Measurements from ENCODE around the gene ZSWIM6.
A peak's percentile ranks its signal among the peaks of the same experiment; 100 is the strongest.
"Not testable (repeated sequence)": the region's sequence is repeated elsewhere in the genome, so short reads cannot be mapped to it uniquely, and the experiment has no call there.

Gene ZSWIM6

DNA sequence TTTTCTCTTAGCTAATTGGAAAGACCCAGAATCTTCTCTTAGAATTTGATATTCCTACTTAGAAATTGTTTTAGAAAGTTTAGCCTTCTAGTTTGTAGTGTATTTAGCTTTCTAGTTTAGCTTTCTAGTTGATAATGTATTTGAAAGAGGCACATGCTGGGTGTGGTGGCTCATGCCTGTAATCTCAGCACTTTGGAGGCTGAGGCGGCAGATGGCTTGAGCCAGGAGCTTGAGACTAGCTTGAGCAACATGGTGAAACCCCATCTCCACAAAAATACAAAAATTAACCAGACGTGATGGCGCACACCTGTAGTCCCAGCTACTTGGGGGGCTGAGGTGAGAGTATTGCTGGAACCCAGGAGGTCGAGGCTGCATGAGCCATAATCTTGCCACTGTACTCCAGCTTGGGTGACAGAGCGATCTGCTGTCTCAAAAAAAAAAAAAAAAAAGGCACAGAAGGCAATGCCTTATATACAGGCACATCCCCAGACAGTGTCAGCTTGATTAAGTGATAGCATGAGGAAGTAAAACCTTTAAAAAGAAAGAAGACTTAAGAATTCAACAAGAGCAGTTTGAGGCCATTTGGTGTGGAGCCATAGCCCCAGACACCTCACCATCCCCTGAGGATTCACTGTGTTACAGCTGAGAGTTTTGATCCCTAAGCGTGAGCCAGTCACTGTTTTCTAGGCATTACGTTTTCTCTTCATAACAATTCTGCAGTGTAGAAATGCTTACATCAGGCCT, 34.6 kb downstream of the ZSWIM6 start:
- no peak for DNase-seq

DNA sequence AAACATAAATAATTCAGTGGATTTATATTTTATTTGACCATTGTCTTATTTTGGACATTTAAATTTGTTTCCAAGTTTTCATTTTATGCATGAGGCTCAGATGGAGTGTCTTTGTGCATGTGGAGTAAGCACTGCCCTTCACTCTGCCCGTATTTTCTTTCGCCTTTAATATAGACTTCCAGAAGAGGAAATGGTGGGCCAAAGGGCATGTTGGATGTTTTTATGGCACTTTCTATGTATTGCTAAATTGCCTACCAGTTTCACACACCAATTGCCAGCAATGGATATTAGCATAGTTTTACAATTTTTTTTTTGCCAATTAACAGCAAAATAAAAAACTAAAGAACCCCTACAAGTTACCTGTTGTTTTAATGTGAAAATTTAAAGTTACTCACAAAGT, 38.4 kb downstream of the ZSWIM6 start:
- DNase-seq: no peak

GRCh38 chr5:61371474-61371873, 39.4 kb downstream of the ZSWIM6 start:
- DNase-seq: no peak

DNA sequence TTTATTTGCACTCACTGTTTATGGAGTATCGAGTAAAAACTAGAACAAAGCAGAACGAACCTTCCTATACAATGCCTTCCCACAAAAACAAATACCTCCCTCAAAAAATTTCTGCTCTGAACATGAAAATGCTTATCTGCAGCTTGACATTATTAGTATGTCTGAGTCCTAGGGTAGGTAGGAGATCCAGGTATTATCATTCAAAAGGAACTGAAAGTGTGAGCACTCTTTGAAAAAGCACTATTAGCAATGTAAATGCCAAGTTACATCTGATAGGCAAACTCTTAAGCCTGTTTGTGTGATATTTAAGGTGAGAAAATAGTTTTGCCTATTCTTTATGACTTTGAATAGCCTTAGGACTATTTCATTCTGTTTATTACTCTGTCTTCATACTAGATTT, 47.6 kb downstream of the ZSWIM6 start:
- DNase-seq: no peak

GRCh38 chr5:61381968-61382367, 49.9 kb downstream of the ZSWIM6 start:
- DNase-seq: no peak

- DNase-seq: no peak
Observed at GRCh38 chr5:61385627-61386026, 53.6 kb downstream of the ZSWIM6 start.

- no peak for DNase-seq
Observed at GRCh38 chr5:61386045-61386800, 54.2 kb downstream of the ZSWIM6 start.

DNA sequence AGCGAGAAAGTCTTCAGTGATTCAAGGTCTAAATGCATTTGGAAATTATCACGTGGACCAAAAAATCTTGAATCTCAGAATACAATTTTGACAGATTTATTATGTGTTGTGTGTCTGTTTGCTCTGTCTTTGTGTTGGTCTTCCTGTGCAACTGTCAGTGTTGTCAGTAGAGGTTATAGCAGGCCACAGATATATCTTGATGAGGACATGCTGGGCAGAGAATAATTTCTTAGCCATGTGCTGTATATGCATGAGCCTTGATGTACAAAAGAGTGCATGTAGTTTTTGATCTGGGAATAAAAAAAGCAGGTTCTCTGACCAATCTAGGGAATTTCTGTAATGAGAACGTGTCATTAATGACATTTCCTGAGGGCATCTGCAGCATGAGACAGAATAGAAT, 57.6 kb downstream of the ZSWIM6 start:
- DNase-seq: no peak

DNA sequence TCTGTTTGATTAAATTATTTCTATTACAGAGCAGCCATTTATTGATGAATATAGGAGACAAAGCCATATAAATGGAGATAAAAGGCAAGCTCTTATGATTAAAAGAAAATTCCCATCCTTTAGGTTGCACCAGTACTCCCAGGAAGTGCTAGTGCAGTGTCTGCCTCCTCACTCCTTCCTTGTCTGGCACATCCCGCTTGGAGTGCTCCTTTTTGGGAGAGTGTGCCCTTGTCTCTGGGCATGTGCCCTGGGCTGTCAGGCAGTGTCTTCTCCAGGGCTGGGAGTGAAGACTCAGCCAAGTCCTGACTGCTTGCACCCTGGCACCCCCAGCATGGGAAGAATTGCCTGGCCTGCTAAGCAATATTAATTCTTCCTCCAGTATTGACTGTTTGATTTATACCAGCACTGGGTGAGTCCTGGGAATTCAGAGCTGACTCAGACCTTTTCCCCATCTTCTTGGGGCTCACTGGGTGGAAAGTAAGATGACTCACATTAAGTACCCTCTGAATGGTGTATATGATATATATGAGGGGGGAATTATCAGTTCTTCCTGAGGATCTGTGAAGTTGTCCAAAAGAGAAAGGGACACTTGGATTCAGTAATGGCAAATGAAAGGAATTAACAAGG, 62.1 kb downstream of the ZSWIM6 start:
- no peak for DNase-seq

- DNase-seq: no peak
Observed at GRCh38 chr5:61394793-61395192, 62.7 kb downstream of the ZSWIM6 start.

- no peak for DNase-seq
Observed at GRCh38 chr5:61397238-61397637, 65.2 kb downstream of the ZSWIM6 start.

DNA sequence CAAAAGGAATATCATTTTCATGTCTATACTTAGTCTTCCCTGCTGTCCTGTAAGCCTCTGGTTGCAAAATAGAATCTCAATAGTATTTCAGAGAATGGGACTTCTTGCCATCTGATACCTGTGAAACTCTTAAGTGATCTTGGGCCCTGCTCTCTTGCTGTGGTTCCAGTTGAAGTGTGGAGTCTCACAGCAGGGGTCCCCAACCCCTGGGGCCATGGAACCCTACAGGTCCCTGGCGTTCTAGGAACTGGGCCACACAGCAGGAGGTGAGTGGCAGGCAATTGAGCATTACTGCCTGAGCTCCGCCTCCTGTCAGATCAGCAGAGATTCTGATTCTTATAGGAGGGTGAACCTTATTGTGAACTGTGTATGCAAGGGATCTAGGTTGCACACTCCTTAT, 65.9 kb downstream of the ZSWIM6 start:
- DNase-seq: no peak

DNA sequence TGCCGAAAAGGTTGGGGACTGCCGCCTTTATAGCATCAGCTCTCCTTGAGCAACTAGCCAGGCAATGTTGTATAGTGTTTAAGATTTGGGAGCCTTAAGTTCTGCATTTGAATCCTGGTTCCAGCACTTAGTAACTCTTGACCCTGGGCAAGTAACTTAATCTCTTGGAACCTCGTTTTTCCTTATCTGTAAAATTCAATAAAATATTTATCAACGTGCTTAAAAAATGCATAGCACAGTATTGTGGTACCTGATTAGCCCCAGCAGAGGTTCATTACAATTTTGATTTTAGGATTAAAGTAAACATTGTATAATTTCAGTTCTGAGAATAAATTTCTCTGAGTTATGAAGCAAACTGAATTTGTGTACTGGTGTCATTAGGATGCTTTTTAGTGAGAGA, 66.4 kb downstream of the ZSWIM6 start:
- DNase-seq: no peak

- DNase-seq: no peak
Observed at GRCh38 chr5:61399679-61400078, 67.6 kb downstream of the ZSWIM6 start.

DNA sequence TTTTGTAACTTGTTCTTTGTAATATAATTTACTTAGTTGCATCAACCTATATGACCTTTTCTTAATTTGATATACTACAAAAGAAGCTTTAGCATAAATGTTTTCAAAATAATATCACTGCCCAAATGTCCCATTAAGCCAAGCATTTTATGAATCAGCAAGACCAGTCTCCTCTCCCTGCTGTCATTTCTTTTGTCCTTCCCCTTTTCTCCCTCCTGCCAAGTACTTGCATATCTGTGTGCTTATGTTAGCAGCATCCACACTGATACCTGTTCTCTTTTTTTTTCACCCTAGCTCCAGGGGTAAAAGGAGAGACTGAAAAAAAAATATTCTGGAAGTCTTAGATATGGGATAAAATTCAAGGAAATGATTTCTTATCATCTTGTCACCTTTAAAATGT, 69.7 kb downstream of the ZSWIM6 start:
- DNase-seq: no peak

GRCh38 chr5:61402244-61402823, 70.3 kb downstream of the ZSWIM6 start:
- DNase-seq: no peak

DNA sequence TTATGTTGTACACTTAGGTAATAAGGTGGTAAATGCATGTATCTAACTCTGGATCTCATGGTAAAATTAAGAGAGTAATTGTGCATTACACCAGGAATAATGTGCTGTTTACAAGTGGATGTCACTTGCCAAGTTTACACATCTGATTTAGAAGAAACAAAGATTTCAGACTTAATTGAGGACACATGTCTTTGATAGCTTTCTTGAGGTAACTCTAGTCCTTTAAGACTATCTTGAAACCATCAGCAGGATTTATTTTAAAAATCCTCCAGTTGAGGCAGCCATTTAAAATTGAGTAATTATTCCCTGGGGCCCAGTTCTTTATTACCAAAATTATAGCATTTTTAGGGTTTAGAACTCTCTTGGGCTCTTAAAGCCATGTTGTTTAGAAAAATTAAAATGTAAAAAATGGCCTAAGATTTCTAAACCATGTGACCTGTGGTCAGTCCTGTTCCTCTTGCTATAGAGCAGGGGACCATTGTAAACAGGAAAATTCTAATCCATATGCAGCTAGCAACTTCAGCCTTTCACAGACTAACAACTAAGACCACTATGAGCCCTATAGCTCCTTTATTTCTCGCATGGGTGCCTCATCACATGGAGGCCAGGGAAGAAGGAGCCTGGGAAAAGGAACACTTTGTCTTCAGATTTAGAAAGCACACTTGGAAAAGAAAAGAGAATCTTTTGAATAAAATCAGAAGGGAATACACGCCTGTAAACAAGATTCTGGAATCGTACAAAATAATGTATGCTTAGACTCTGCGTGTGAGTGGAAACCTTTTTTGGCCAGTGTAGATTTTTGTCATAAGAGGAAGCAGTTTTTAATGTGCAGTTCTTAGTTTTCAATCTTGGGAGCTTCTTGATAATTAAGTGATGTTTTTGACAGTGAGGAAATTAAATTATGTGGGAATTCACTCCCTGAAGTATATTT, 71.2 kb downstream of the ZSWIM6 start:
- no peak for DNase-seq

GRCh38 chr5:61405511-61406295, 73.6 kb downstream of the ZSWIM6 start:
- DNase-seq: no peak

- not testable (repeated sequence) for DNase-seq
Observed at GRCh38 chr5:61406497-61406896, 74.4 kb downstream of the ZSWIM6 start.

DNA sequence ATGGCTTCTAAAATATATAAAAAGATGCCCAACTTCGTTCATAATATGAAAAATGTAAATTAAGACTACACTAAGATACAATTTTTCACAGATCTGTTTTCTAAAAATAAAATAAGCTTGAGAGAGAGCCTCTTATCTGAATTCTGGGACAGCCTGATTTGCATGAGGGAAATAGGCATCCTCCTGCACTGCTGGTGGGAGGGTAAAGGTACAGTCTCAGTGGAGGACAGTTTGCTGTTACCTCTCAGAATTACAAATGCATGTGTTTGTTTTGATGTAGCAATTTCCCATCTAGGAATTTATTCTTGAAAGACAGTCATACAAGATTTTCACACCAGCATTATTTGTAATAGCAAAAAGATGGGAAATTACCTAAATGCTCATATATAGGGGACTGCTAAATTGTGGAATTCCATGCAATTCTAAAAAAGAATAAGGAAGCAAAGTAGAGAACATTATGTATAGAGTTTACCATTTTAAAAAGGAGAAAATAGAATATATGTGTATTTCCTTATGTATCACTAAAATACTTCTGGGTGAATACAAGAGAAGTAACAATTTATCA, 75.7 kb downstream of the ZSWIM6 start:
- DNase-seq: no peak

- peak; percentile 98 for DNase-seq
Observed at GRCh38 chr5:61408476-61409168, 76.6 kb downstream of the ZSWIM6 start.

Data from activated CD4-positive, alpha-beta T cell treated with anti-CD3 and anti-CD28 coated beads for 48 hours (primary cell).